Neural cell (in vitro differentiated cells): ENCODE results near the gene APOC3. TPM values are rescaled to one million over a fixed set of nuclear protein-coding genes. Genes with fewer than 3 reads are reported as not detected.

ENCODE experiments used
- H2AFZ ChIP-seq: fragments of 200-600, 300-800 bp; sonication (generic), shearing (Covaris generic); 2 replicates; pipeline ENCODE4 v1.6.0; 2014; ENCODE audit warnings: low read depth, mild to moderate bottlenecking, antibody characterized with exemption, low read length, moderate library complexity
- H3F3A ChIP-seq: fragments of 200-600 bp; shearing (Covaris generic); 2 replicates; pipeline ENCODE4 v1.6.1; 2016; ENCODE audit warnings: mild to moderate bottlenecking, moderate library complexity, mixed read lengths, antibody characterized with exemption, low read length; ENCODE audit not compliant: insufficient read depth, poor library complexity, severe bottlenecking
- H3K27ac ChIP-seq: fragments of 200-600, 300-800 bp; sonication (generic), shearing (Covaris generic); 2 replicates; pipeline ENCODE4 v1.5.1; 2014; ENCODE audit warnings: mild to moderate bottlenecking, low read length, moderate library complexity
- H3K27me3 ChIP-seq: fragments of 300-800, 200-600 bp; sonication (generic), shearing (Covaris generic); 2 replicates; pipeline ENCODE4 v1.6.0; 2014; ENCODE audit warnings: mild to moderate bottlenecking, low read depth, low read length, moderate library complexity; ENCODE audit not compliant: insufficient read depth
- H3K36me3 ChIP-seq: fragments of 300-800, 200-600 bp; sonication (generic), shearing (Covaris generic); 2 replicates; pipeline ENCODE4 v1.5.1; 2014; ENCODE audit warnings: mild to moderate bottlenecking, antibody characterized with exemption, low read length, moderate library complexity; ENCODE audit not compliant: insufficient read depth
- H3K4me2 ChIP-seq: fragments of 300-800, 200-600 bp; sonication (generic), shearing (Covaris generic); 2 replicates; pipeline ENCODE4 v1.6.0; 2014; ENCODE audit warnings: mild to moderate bottlenecking, low read length
- H3K4me3 ChIP-seq: fragments of 300-800, 200-600 bp; sonication (generic), shearing (Covaris generic); 2 replicates; pipeline ENCODE4 v1.5.1; 2014; ENCODE audit warnings: mild to moderate bottlenecking, low read length, moderate library complexity
- H3K79me2 ChIP-seq: fragments of 200-600 bp; shearing (Covaris generic); replicated peaks from 2 replicates; pipeline ENCODE4 v1.6.0; 2014; ENCODE audit warnings: mild to moderate bottlenecking, low read length, moderate library complexity; ENCODE audit not compliant: insufficient read depth
- H3K9ac ChIP-seq: fragments of 300-800, 200-600 bp; sonication (generic), shearing (Covaris generic); 2 replicates; pipeline ENCODE4 v1.6.1; 2016; ENCODE audit warnings: mild to moderate bottlenecking, low read length, mixed read lengths
- H3K9me2 ChIP-seq: fragments of 200-600 bp; shearing (Covaris generic); 2 replicates; pipeline ENCODE4 v1.6.1; 2016; ENCODE audit warnings: mild to moderate bottlenecking, low read length, mixed read lengths; ENCODE audit not compliant: insufficient read depth
- H3K9me3 ChIP-seq: fragments of 200-600, 300-800 bp; sonication (generic), shearing (Covaris generic); 2 replicates; pipeline ENCODE4 v1.6.1; 2016; ENCODE audit warnings: mild to moderate bottlenecking, mixed run types, low read length, moderate library complexity, mixed read lengths
- H4K20me1 ChIP-seq: fragments of 200-600 bp; shearing (Covaris generic); 2 replicates; pipeline ENCODE4 v1.6.1; 2016; ENCODE audit warnings: mild to moderate bottlenecking, mixed run types; ENCODE audit not compliant: insufficient read depth
- CTCF ChIP-seq: fragments of 450-650 bp; IDR thresholded peaks from 2 replicates; pipeline ENCODE4 v1.5.1; 2014; ENCODE audit warnings: antibody characterized with exemption, mild to moderate bottlenecking, moderate library complexity; ENCODE audit not compliant: poor library complexity, severe bottlenecking
- EP300 ChIP-seq: fragments of 450-650 bp; conservative IDR thresholded peaks from 2 replicates; pipeline ENCODE4 v1.6.1; 2014; ENCODE audit warnings: antibody characterized with exemption, mild to moderate bottlenecking, moderate library complexity; ENCODE audit not compliant: poor library complexity, severe bottlenecking
- EZH2 ChIP-seq: fragments of 200-600, 300-800 bp; shearing (Covaris generic), sonication (generic); IDR thresholded peaks from 2 replicates; pipeline ENCODE4 v1.6.1; 2014; ENCODE audit warnings: antibody characterized with exemption, low read length, borderline replicate concordance, mild to moderate bottlenecking; ENCODE audit not compliant: insufficient read depth, poor library complexity, severe bottlenecking
- MXI1 ChIP-seq: fragments of 450-650 bp; conservative IDR thresholded peaks from 2 replicates; pipeline ENCODE4 v1.6.1; 2014; ENCODE audit warnings: antibody characterized with exemption, mild to moderate bottlenecking; ENCODE audit not compliant: poor library complexity, severe bottlenecking
- POLR2AphosphoS5 ChIP-seq: IDR thresholded peaks from 2 replicates; pipeline ENCODE4 v1.6.1; 2012
- RAD21 ChIP-seq: fragments of 450-650 bp; conservative IDR thresholded peaks from 2 replicates; pipeline ENCODE4 v1.6.1; 2014; ENCODE audit warnings: antibody characterized with exemption, mild to moderate bottlenecking, moderate library complexity
- REST ChIP-seq: IDR thresholded peaks from 2 replicates; pipeline ENCODE4 v1.6.1; 2012; ENCODE audit warnings: borderline replicate concordance
- SMC3 ChIP-seq: fragments of 450-650 bp; conservative IDR thresholded peaks from 2 replicates; pipeline ENCODE4 v1.6.1; 2014; ENCODE audit warnings: antibody characterized with exemption, mild to moderate bottlenecking, moderate library complexity; ENCODE audit not compliant: poor library complexity
- TAF1 ChIP-seq: IDR thresholded peaks from 2 replicates; pipeline ENCODE4 v1.6.1; 2012; ENCODE audit warnings: low read depth
- polyA plus RNA-seq: library from polyadenylated mRNA; depleted of rRNA; stranded (reverse); fragments of >200 nt; gene quantifications from 2 replicates; pipeline ENCODE4 v1.2.3, GENCODE V29; 2014

The APOC3 gene
- polyA plus RNA-seq, 1 donor from 2014 or later: not detected

- Histone ChIP-seq H4K20me1 (no peaks in the 10 kb centered on the region), H2AFZ (no peak overlapping the region), H3K4me3 (no peak overlapping the region), H3K9me2 (no peaks in the 10 kb centered on the region), H3K9me3 (no peaks in the 10 kb centered on the region), H3K27ac (no peak overlapping the region), H3F3A (no peaks in the 10 kb centered on the region), H3K9ac (no peak overlapping the region), H3K79me2 (no peaks in the 10 kb centered on the region), H3K36me3 (peaks cover 11% of the 10 kb centered on the region), H3K4me2 (no peak overlapping the region), H3K27me3 (no peaks in the 10 kb centered on the region)
- no peak for TF ChIP-seq RAD21
- no peak for TF ChIP-seq POLR2AphosphoS5
- no peak for TF ChIP-seq SMC3
- TF ChIP-seq REST: no peak
- TF ChIP-seq MXI1: no peak
These were observed 29.5 kb downstream of the APOC3 start for GRCh38 chr11:116859175-116859574.

- Histone ChIP-seq H3K4me2 (no peak overlapping the region), H3K36me3 (peaks cover 11% of the 10 kb centered on the region)
These were observed 30.6 kb downstream of the APOC3 start for GRCh38 chr11:116860303-116860702.

GRCh38 chr11:116861539-116861938, 31.8 kb downstream of the APOC3 start:
- no peak overlapping the region for H3K9ac ChIP-seq
- H3K9me2 ChIP-seq: no peaks in the 10 kb centered on the region
- H3F3A ChIP-seq: no peaks in the 10 kb centered on the region
- H3K4me3 ChIP-seq: no peak overlapping the region
- TF ChIP-seq RAD21 (no peak), MXI1 (no peak), SMC3 (no peak), TAF1 (no peak), EP300 (no peak), CTCF (no peak), POLR2AphosphoS5 (no peak), EZH2 (no peak), REST (no peak)
- no peaks in the 10 kb centered on the region for H4K20me1 ChIP-seq
- no peak overlapping the region for H3K27ac ChIP-seq
- H3K27me3 ChIP-seq: no peaks in the 10 kb centered on the region
- H3K9me3 ChIP-seq: no peaks in the 10 kb centered on the region
- H3K36me3 ChIP-seq: peaks cover 14% of the 10 kb centered on the region
- H2AFZ ChIP-seq: no peak overlapping the region
- H3K79me2 ChIP-seq: no peaks in the 10 kb centered on the region
- H3K4me2 ChIP-seq: no peak overlapping the region

More at GRCh38 chr11:116860303-116860702, 30.6 kb downstream of the APOC3 start:
- Histone ChIP-seq H3K27ac (no peak overlapping the region), H3F3A (no peaks in the 10 kb centered on the region), H2AFZ (no peak overlapping the region), H3K9me2 (no peaks in the 10 kb centered on the region), H3K9ac (no peak overlapping the region), H3K27me3 (no peaks in the 10 kb centered on the region), H3K79me2 (no peaks in the 10 kb centered on the region), H4K20me1 (no peaks in the 10 kb centered on the region), H3K4me3 (no peak overlapping the region), H3K9me3 (no peaks in the 10 kb centered on the region)
- no peak for TF ChIP-seq TAF1
